ENCODE results near the gene CLNK. TPM values are rescaled to one million over a fixed set of nuclear protein-coding genes. Genes with fewer than 3 reads are reported as not detected.

CLNK gene
- total RNA-seq, 2 experiments from 2014 or later, result 0.05 to 0.17 TPM

DNA sequence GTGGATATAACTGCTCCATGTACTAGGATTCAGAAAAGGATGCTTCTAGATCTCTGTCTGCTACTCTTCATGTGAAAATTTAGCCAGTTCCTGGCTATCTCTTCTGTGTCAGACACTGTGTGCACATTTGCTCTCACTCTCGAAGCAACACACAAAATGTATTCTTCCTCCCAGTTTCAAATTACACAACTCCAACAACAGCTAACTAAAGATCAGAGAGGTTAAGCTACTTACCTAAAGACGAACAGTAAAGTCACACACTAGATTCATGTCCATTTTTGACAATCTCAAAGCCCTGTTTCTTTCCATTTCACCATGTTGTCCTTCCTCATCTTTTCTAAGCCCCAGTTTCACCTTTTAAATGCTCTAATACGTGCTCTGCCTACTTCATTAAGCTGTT is 2.2 kb downstream of the CLNK start:
- H3K36me3 Mint-ChIP-seq (ENCODE audit: low read depth), result no peaks in the 10 kb centered on the region
- TF ChIP-seq, protein P1, sequence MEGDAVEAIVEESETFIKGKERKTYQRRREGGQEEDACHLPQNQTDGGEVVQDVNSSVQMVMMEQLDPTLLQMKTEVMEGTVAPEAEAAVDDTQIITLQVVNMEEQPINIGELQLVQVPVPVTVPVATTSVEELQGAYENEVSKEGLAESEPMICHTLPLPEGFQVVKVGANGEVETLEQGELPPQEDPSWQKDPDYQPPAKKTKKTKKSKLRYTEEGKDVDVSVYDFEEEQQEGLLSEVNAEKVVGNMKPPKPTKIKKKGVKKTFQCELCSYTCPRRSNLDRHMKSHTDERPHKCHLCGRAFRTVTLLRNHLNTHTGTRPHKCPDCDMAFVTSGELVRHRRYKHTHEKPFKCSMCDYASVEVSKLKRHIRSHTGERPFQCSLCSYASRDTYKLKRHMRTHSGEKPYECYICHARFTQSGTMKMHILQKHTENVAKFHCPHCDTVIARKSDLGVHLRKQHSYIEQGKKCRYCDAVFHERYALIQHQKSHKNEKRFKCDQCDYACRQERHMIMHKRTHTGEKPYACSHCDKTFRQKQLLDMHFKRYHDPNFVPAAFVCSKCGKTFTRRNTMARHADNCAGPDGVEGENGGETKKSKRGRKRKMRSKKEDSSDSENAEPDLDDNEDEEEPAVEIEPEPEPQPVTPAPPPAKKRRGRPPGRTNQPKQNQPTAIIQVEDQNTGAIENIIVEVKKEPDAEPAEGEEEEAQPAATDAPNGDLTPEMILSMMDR (IDR thresholded peaks at IDR 0.05), result no peak
- no peaks in the 10 kb centered on the region for H3K9me3 Mint-ChIP-seq
- no peak for ATAC-seq (ENCODE audit: poor library complexity)
- no peak overlapping the region for H3K27ac ChIP-seq (ENCODE audit: low read depth in 1 of 2, low read length in 2 of 2)
- no peaks in the 10 kb centered on the region for H3K27me3 ChIP-seq (ENCODE audit: control insufficient read depth in 1 of 2, insufficient read depth in 2 of 2, low read length in 2 of 2)
- POLR2A ChIA-PET, result interaction anchor here (1.4 kb wide), 1 partner anchor 10 kb away, joined by 4 read pairs; no protein-coding TSS in a partner anchor
- no peak overlapping the region for H3K4me3 ChIP-seq (ENCODE audit: low read length)
- no peaks in the 10 kb centered on the region for H3K4me1 ChIP-seq (ENCODE audit: insufficient read depth, low read length)
- intact Hi-C loops (cut with DNase I, micrococcal nuclease), result no loop called here
- no peak overlapping the region for H3K27ac Mint-ChIP-seq
- no peak overlapping the region for H3K4me3 Mint-ChIP-seq
- no peaks in the 10 kb centered on the region for H3K36me3 ChIP-seq (ENCODE audit: insufficient read depth, low read length)
- no peaks in the 10 kb centered on the region for H3K9me3 ChIP-seq (ENCODE audit: control insufficient read depth in 1 of 2, insufficient read depth in 1 of 2, low read length in 2 of 2)
- CTCF ChIA-PET, result no interaction called here
- H3K27me3 Mint-ChIP-seq, result no peaks in the 10 kb centered on the region
- H3K4me1 Mint-ChIP-seq (ENCODE audit: low read depth), result no peaks in the 10 kb centered on the region
- DNase-seq, result no peak

DNA sequence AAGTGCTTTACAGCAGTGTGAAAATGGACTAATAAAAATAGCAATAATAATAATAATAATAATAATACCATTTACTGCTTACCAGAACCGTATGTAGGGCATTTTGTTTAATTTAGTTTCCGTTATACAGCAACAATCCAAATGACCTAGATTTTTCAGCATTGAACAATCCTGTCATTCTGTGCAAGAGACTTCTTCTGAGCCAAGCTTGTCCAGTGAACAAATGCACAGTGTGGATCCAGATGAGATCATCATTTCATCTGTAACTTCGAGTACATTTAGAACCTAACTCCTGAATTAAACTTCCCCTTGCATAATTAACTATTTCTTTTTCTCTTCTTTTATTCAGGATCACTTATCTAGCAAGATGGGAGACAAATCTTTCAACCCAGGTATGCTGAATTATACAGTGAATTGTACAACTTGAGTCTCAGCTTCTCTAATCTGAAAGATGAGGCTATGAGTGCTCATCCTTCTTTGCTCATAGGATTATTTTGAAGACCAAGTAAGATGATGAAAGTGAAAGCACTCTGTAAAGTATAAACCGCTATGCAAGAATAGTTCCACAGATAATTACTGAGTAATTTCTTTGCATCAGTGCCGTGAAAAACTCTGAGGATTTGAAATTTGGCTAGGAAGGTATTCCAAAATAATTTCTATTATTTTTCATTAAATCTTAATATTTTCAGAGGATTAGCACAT is 6.6 kb downstream of the CLNK start:
- H3K9me3 ChIP-seq (ENCODE audit: control insufficient read depth in 1 of 2, insufficient read depth in 1 of 2, low read length in 2 of 2), result no peaks in the 10 kb centered on the region
- no peak overlapping the region for H3K27ac ChIP-seq (ENCODE audit: low read depth in 1 of 2, low read length in 2 of 2)
- Mint-ChIP-seq H3K36me3 (ENCODE audit: low read depth) (no peaks in the 10 kb centered on the region), H3K4me3 (no peak overlapping the region), H3K4me1 (ENCODE audit: low read depth) (peaks cover 12% of the 10 kb centered on the region), H3K27me3 (no peaks in the 10 kb centered on the region), H3K27ac (no peak overlapping the region), H3K9me3 (no peaks in the 10 kb centered on the region)
- H3K4me3 ChIP-seq (ENCODE audit: low read length), result no peak overlapping the region
- ATAC-seq (ENCODE audit: poor library complexity) (no peak), DNase-seq (no peak)
- H3K27me3 ChIP-seq (ENCODE audit: control insufficient read depth in 1 of 2, insufficient read depth in 2 of 2, low read length in 2 of 2), result no peaks in the 10 kb centered on the region
- no peaks in the 10 kb centered on the region for H3K36me3 ChIP-seq (ENCODE audit: insufficient read depth, low read length)
- no peaks in the 10 kb centered on the region for H3K4me1 ChIP-seq (ENCODE audit: insufficient read depth, low read length)
- intact Hi-C loops (cut with DNase I, micrococcal nuclease), result no loop called here
- ChIA-PET POLR2A (no interaction called here), CTCF (no interaction called here)
- TF ChIP-seq, protein P1 (IDR thresholded peaks at IDR 0.05), result no peak

DNA sequence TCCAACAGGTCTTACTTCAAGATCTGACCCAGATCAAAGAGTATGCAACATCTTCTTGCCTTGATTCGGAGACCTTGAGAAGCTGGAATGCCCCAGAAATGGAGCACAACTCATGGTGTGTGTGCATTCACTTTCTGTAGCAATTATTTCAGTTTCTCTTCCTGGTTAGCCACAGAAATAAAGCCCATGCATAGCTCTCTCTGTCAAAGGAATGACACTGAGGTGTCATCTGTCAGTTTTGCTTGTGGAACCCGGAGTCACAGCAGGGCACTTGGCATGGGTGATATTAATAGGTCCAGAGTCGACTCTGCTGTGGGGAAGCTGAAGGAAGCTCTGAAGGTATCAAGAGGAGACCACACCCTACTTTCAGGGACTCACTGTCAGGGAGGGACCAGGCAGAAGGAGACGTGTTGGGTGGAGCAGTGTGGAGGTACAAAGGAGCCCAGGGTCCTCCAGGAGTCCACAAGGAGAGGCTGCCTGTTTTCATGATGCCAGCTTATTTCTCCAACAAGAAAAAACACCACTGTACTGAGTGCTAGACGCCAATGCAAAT is 10.7 kb downstream of the CLNK start:
- H3K4me1 Mint-ChIP-seq (ENCODE audit: low read depth), result peaks cover 31% of the 10 kb centered on the region
- Histone ChIP-seq H3K9me3 (ENCODE audit: control insufficient read depth in 1 of 2, insufficient read depth in 1 of 2, low read length in 2 of 2) (no peaks in the 10 kb centered on the region), H3K36me3 (ENCODE audit: insufficient read depth, low read length) (no peaks in the 10 kb centered on the region), H3K4me1 (ENCODE audit: insufficient read depth, low read length) (peaks cover 15% of the 10 kb centered on the region), H3K27ac (ENCODE audit: low read depth in 1 of 2, low read length in 2 of 2) (no peak overlapping the region), H3K27me3 (ENCODE audit: control insufficient read depth in 1 of 2, insufficient read depth in 2 of 2, low read length in 2 of 2) (no peaks in the 10 kb centered on the region), H3K4me3 (ENCODE audit: low read length) (no peak overlapping the region)
- TF ChIP-seq, protein P1 (IDR thresholded peaks at IDR 0.05), result no peak
- POLR2A ChIA-PET, result no interaction called here
- ATAC-seq (ENCODE audit: poor library complexity), result no peak
- intact Hi-C loops (cut with DNase I, micrococcal nuclease), result no loop called here
- DNase-seq, result no peak
- CTCF ChIA-PET, result no interaction called here
- no peaks in the 10 kb centered on the region for H3K9me3 Mint-ChIP-seq
- no peaks in the 10 kb centered on the region for H3K27me3 Mint-ChIP-seq
- H3K36me3 Mint-ChIP-seq (ENCODE audit: low read depth), result no peaks in the 10 kb centered on the region
- no peak overlapping the region for H3K4me3 Mint-ChIP-seq
- H3K27ac Mint-ChIP-seq, result no peak overlapping the region

Measured in CD4-positive, alpha-beta T cell (primary cell).